DOHH2 (cell line): ENCODE results near the gene ZFY.

ENCODE experiments used
- EZH2phosphoT487 ChIP-seq: fragments of 200-600 bp; sonication (generic); IDR thresholded peaks from 2 replicates; pipeline ENCODE4 v1.6.1; 2017; ENCODE audit warnings: borderline replicate concordance, mild to moderate bottlenecking, antibody characterized with exemption, low read length, moderate library complexity, mixed read lengths
- TF ChIP-seq, protein P1 (sequence below): fragments of 200-600 bp; sonication (generic); IDR thresholded peaks from one replicate; pipeline ENCODE4 v1.5.1; 2014; ENCODE audit warnings: antibody characterized with exemption, mild to moderate bottlenecking, low read depth, low read length; ENCODE audit not compliant: poor library complexity, severe bottlenecking

DNA sequence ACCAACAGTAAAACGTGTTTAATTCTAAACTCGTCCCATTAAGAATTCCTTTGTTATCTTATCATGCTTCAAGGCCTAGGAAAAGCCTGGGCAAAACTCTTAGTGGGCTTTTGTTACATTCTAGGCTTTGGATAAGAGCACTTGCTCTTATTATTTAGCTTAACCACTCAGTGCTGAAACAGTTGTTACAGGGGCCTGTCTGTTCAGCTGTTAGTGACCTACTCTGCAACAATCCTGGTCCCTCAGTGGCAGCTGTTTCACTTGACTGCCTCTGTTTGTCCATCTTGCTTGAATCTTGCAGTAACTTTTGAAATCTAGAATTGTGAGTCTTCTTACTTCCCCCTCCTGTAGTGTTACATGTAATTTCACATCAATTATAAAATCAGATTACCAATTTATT lies 88.4 kb downstream of the ZFY start:
- TF ChIP-seq, protein P1, sequence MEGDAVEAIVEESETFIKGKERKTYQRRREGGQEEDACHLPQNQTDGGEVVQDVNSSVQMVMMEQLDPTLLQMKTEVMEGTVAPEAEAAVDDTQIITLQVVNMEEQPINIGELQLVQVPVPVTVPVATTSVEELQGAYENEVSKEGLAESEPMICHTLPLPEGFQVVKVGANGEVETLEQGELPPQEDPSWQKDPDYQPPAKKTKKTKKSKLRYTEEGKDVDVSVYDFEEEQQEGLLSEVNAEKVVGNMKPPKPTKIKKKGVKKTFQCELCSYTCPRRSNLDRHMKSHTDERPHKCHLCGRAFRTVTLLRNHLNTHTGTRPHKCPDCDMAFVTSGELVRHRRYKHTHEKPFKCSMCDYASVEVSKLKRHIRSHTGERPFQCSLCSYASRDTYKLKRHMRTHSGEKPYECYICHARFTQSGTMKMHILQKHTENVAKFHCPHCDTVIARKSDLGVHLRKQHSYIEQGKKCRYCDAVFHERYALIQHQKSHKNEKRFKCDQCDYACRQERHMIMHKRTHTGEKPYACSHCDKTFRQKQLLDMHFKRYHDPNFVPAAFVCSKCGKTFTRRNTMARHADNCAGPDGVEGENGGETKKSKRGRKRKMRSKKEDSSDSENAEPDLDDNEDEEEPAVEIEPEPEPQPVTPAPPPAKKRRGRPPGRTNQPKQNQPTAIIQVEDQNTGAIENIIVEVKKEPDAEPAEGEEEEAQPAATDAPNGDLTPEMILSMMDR, result no peak
- no peak for TF ChIP-seq EZH2phosphoT487
